Neural cell (in vitro differentiated cells): ENCODE results near the gene ATP7B. TPM values are rescaled to one million over a fixed set of nuclear protein-coding genes. Genes with fewer than 3 reads are reported as not detected.

Experiments
- H2AFZ ChIP-seq: fragments of 200-600, 300-800 bp; sonication (generic), shearing (Covaris generic); 2 replicates; pipeline ENCODE4 v1.6.0; 2014; ENCODE audit warnings: low read depth, mild to moderate bottlenecking, antibody characterized with exemption, low read length, moderate library complexity
- H3F3A ChIP-seq: fragments of 200-600 bp; shearing (Covaris generic); 2 replicates; pipeline ENCODE4 v1.6.1; 2016; ENCODE audit warnings: mild to moderate bottlenecking, moderate library complexity, mixed read lengths, antibody characterized with exemption, low read length; ENCODE audit not compliant: insufficient read depth, poor library complexity, severe bottlenecking
- H3K27ac ChIP-seq: fragments of 200-600, 300-800 bp; sonication (generic), shearing (Covaris generic); 2 replicates; pipeline ENCODE4 v1.5.1; 2014; ENCODE audit warnings: mild to moderate bottlenecking, low read length, moderate library complexity
- H3K27me3 ChIP-seq: fragments of 300-800, 200-600 bp; sonication (generic), shearing (Covaris generic); 2 replicates; pipeline ENCODE4 v1.6.0; 2014; ENCODE audit warnings: mild to moderate bottlenecking, low read depth, low read length, moderate library complexity; ENCODE audit not compliant: insufficient read depth
- H3K36me3 ChIP-seq: fragments of 300-800, 200-600 bp; sonication (generic), shearing (Covaris generic); 2 replicates; pipeline ENCODE4 v1.5.1; 2014; ENCODE audit warnings: mild to moderate bottlenecking, antibody characterized with exemption, low read length, moderate library complexity; ENCODE audit not compliant: insufficient read depth
- H3K4me2 ChIP-seq: fragments of 300-800, 200-600 bp; sonication (generic), shearing (Covaris generic); 2 replicates; pipeline ENCODE4 v1.6.0; 2014; ENCODE audit warnings: mild to moderate bottlenecking, low read length
- H3K4me3 ChIP-seq: fragments of 300-800, 200-600 bp; sonication (generic), shearing (Covaris generic); 2 replicates; pipeline ENCODE4 v1.5.1; 2014; ENCODE audit warnings: mild to moderate bottlenecking, low read length, moderate library complexity
- H3K79me2 ChIP-seq: fragments of 200-600 bp; shearing (Covaris generic); replicated peaks from 2 replicates; pipeline ENCODE4 v1.6.0; 2014; ENCODE audit warnings: mild to moderate bottlenecking, low read length, moderate library complexity; ENCODE audit not compliant: insufficient read depth
- H3K9ac ChIP-seq: fragments of 300-800, 200-600 bp; sonication (generic), shearing (Covaris generic); 2 replicates; pipeline ENCODE4 v1.6.1; 2016; ENCODE audit warnings: mild to moderate bottlenecking, low read length, mixed read lengths
- H3K9me2 ChIP-seq: fragments of 200-600 bp; shearing (Covaris generic); 2 replicates; pipeline ENCODE4 v1.6.1; 2016; ENCODE audit warnings: mild to moderate bottlenecking, low read length, mixed read lengths; ENCODE audit not compliant: insufficient read depth
- H3K9me3 ChIP-seq: fragments of 200-600, 300-800 bp; sonication (generic), shearing (Covaris generic); 2 replicates; pipeline ENCODE4 v1.6.1; 2016; ENCODE audit warnings: mild to moderate bottlenecking, mixed run types, low read length, moderate library complexity, mixed read lengths
- H4K20me1 ChIP-seq: fragments of 200-600 bp; shearing (Covaris generic); 2 replicates; pipeline ENCODE4 v1.6.1; 2016; ENCODE audit warnings: mild to moderate bottlenecking, mixed run types; ENCODE audit not compliant: insufficient read depth
- CTCF ChIP-seq: fragments of 450-650 bp; IDR thresholded peaks from 2 replicates; pipeline ENCODE4 v1.5.1; 2014; ENCODE audit warnings: antibody characterized with exemption, mild to moderate bottlenecking, moderate library complexity; ENCODE audit not compliant: poor library complexity, severe bottlenecking
- EP300 ChIP-seq: fragments of 450-650 bp; conservative IDR thresholded peaks from 2 replicates; pipeline ENCODE4 v1.6.1; 2014; ENCODE audit warnings: antibody characterized with exemption, mild to moderate bottlenecking, moderate library complexity; ENCODE audit not compliant: poor library complexity, severe bottlenecking
- EZH2 ChIP-seq: fragments of 200-600, 300-800 bp; shearing (Covaris generic), sonication (generic); IDR thresholded peaks from 2 replicates; pipeline ENCODE4 v1.6.1; 2014; ENCODE audit warnings: antibody characterized with exemption, low read length, borderline replicate concordance, mild to moderate bottlenecking; ENCODE audit not compliant: insufficient read depth, poor library complexity, severe bottlenecking
- MXI1 ChIP-seq: fragments of 450-650 bp; conservative IDR thresholded peaks from 2 replicates; pipeline ENCODE4 v1.6.1; 2014; ENCODE audit warnings: antibody characterized with exemption, mild to moderate bottlenecking; ENCODE audit not compliant: poor library complexity, severe bottlenecking
- POLR2AphosphoS5 ChIP-seq: IDR thresholded peaks from 2 replicates; pipeline ENCODE4 v1.6.1; 2012
- RAD21 ChIP-seq: fragments of 450-650 bp; conservative IDR thresholded peaks from 2 replicates; pipeline ENCODE4 v1.6.1; 2014; ENCODE audit warnings: antibody characterized with exemption, mild to moderate bottlenecking, moderate library complexity
- REST ChIP-seq: IDR thresholded peaks from 2 replicates; pipeline ENCODE4 v1.6.1; 2012; ENCODE audit warnings: borderline replicate concordance
- SMC3 ChIP-seq: fragments of 450-650 bp; conservative IDR thresholded peaks from 2 replicates; pipeline ENCODE4 v1.6.1; 2014; ENCODE audit warnings: antibody characterized with exemption, mild to moderate bottlenecking, moderate library complexity; ENCODE audit not compliant: poor library complexity
- TAF1 ChIP-seq: IDR thresholded peaks from 2 replicates; pipeline ENCODE4 v1.6.1; 2012; ENCODE audit warnings: low read depth
- polyA plus RNA-seq: library from polyadenylated mRNA; depleted of rRNA; stranded (reverse); fragments of >200 nt; gene quantifications from 2 replicates; pipeline ENCODE4 v1.2.3, GENCODE V29; 2014

Gene ATP7B
- polyA plus RNA-seq, 1 donor from 2014 or later, result 6.3 TPM

GRCh38 chr13:52051400-52051799, 40.1 kb upstream of the ATP7B start:
- Histone ChIP-seq H3K27ac (no peak overlapping the region), H3K36me3 (no peaks in the 10 kb centered on the region), H3K4me2 (no peak overlapping the region), H4K20me1 (no peaks in the 10 kb centered on the region), H3K27me3 (no peaks in the 10 kb centered on the region), H2AFZ (no peak overlapping the region), H3K9ac (no peak overlapping the region), H3K4me3 (no peak overlapping the region), H3K79me2 (no peaks in the 10 kb centered on the region), H3F3A (no peaks in the 10 kb centered on the region), H3K9me2 (no peaks in the 10 kb centered on the region), H3K9me3 (no peaks in the 10 kb centered on the region)
- no peak for TF ChIP-seq RAD21
- TF ChIP-seq EZH2, result no peak

GRCh38 chr13:52048516-52048915, 37.3 kb upstream of the ATP7B start:
- Histone ChIP-seq H3K9ac (no peak overlapping the region), H2AFZ (no peak overlapping the region), H3K4me2 (no peak overlapping the region), H3F3A (no peaks in the 10 kb centered on the region), H3K9me3 (no peaks in the 10 kb centered on the region), H3K79me2 (no peaks in the 10 kb centered on the region), H3K27ac (no peak overlapping the region), H3K36me3 (no peaks in the 10 kb centered on the region), H3K27me3 (no peaks in the 10 kb centered on the region), H4K20me1 (no peaks in the 10 kb centered on the region), H3K4me3 (no peak overlapping the region), H3K9me2 (no peaks in the 10 kb centered on the region)
- TF ChIP-seq CTCF, result no peak
- no peak for TF ChIP-seq SMC3
- TF ChIP-seq EP300, result no peak
- no peak for TF ChIP-seq RAD21
- no peak for TF ChIP-seq EZH2
- no peak for TF ChIP-seq REST
- no peak for TF ChIP-seq MXI1
- TF ChIP-seq POLR2AphosphoS5, result no peak
- no peak for TF ChIP-seq TAF1

GRCh38 chr13:52047463-52047862, 36.2 kb upstream of the ATP7B start:
- Histone ChIP-seq H4K20me1 (no peaks in the 10 kb centered on the region), H3K9me3 (no peaks in the 10 kb centered on the region), H3K27ac (no peak overlapping the region), H3K9ac (no peak overlapping the region), H3F3A (no peaks in the 10 kb centered on the region), H3K27me3 (no peaks in the 10 kb centered on the region), H3K36me3 (no peaks in the 10 kb centered on the region), H3K9me2 (no peaks in the 10 kb centered on the region), H3K79me2 (no peaks in the 10 kb centered on the region), H3K4me3 (no peak overlapping the region), H2AFZ (no peak overlapping the region), H3K4me2 (no peak overlapping the region)
- no peak for TF ChIP-seq MXI1
- no peak for TF ChIP-seq POLR2AphosphoS5
- TF ChIP-seq RAD21, result no peak
- no peak for TF ChIP-seq EZH2
- no peak for TF ChIP-seq EP300
- TF ChIP-seq SMC3, result no peak
- TF ChIP-seq REST, result no peak
- TF ChIP-seq CTCF, result no peak
- TF ChIP-seq TAF1, result no peak
